HepG2 (cell line): ENCODE measurements around the gene ZNF660.
"Not testable (repeated sequence)": the region's sequence is repeated elsewhere in the genome, so short reads cannot be mapped to it uniquely, and the experiment has no call there.

ENCODE experiments used
- CTCF ChIP-seq: sonication (generic); formaldehyde crosslinking; IDR thresholded peaks from 2 replicates; pipeline ENCODE4 v1.5.0; 2020; ENCODE audit warnings: mild to moderate bottlenecking, missing genetic modification reagents, moderate library complexity
- MAX ChIP-seq: IDR thresholded peaks from 2 replicates; pipeline ENCODE4 v1.6.1; 2012; ENCODE audit warnings: inconsistent platforms
- ZNF136 ChIP-seq: sonication (generic); formaldehyde crosslinking; IDR thresholded peaks from 2 replicates; pipeline ENCODE4 v1.8.1; 2022; ENCODE audit warnings: low read depth, mild to moderate bottlenecking, moderate library complexity, missing genetic modification reagents

- not testable (repeated sequence) for TF ChIP-seq ZNF136 (CRISPR knock-in tag); MAX; CTCF (CRISPR knock-in tag)
Measured at GRCh38 chr3:44580971-44581370, 3.8 kb upstream of the ZNF660 start.
